ENCODE measurements around the gene SMPD2.

SMPD2 gene

GRCh38 chr6:109411034-109411433, 29.5 kb upstream of the SMPD2 start:
- Histone ChIP-seq H3K27me3 (ENCODE audit: insufficient read depth, poor library complexity, severe bottlenecking) (peaks cover 2% of the 10 kb centered on the region), H3K27ac (replicated peaks) (no peak overlapping the region), H3K4me3 (replicated peaks; ENCODE audit: insufficient read depth, low read length) (no peak overlapping the region)
- DNase-seq (ENCODE audit: low read depth in 1 of 2, low spot score in 1 of 2): no peak
- TF ChIP-seq SPI1 (IDR thresholded peaks at IDR 0.05; ENCODE audit: borderline replicate concordance, low read depth) (no peak), REST (IDR thresholded peaks at IDR 0.05; ENCODE audit: insufficient replicate concordance, low read depth) (no peak), CTCF (IDR thresholded peaks at IDR 0.05; ENCODE audit: insufficient read depth, low read length) (no peak), POLR2AphosphoS5 (IDR thresholded peaks at IDR 0.05; ENCODE audit: low read depth) (no peak)

GRCh38 chr6:109417646-109418045, 22.9 kb upstream of the SMPD2 start:
- DNase-seq (ENCODE audit: low read depth in 1 of 2, low spot score in 1 of 2): no peak
- Histone ChIP-seq H3K4me3 (replicated peaks; ENCODE audit: insufficient read depth, low read length) (no peak overlapping the region), H3K27me3 (ENCODE audit: insufficient read depth, poor library complexity, severe bottlenecking) (no peaks in the 10 kb centered on the region), H3K27ac (replicated peaks) (no peak overlapping the region)
- no peak for TF ChIP-seq POLR2AphosphoS5 (IDR thresholded peaks at IDR 0.05; ENCODE audit: low read depth)
- TF ChIP-seq REST (IDR thresholded peaks at IDR 0.05; ENCODE audit: insufficient replicate concordance, low read depth): no peak
- no peak for TF ChIP-seq GABPA (IDR thresholded peaks at IDR 0.05; ENCODE audit: low read depth)
- TF ChIP-seq CTCF (IDR thresholded peaks at IDR 0.05; ENCODE audit: insufficient read depth, low read length): no peak
- TF ChIP-seq SPI1 (IDR thresholded peaks at IDR 0.05; ENCODE audit: borderline replicate concordance, low read depth): no peak

GRCh38 chr6:109420751-109421150, 19.8 kb upstream of the SMPD2 start:
- TF ChIP-seq POLR2AphosphoS5 (IDR thresholded peaks at IDR 0.05; ENCODE audit: low read depth) (no peak), CTCF (IDR thresholded peaks at IDR 0.05; ENCODE audit: insufficient read depth, low read length) (no peak), GABPA (IDR thresholded peaks at IDR 0.05; ENCODE audit: low read depth) (no peak), REST (IDR thresholded peaks at IDR 0.05; ENCODE audit: insufficient replicate concordance, low read depth) (no peak), SPI1 (IDR thresholded peaks at IDR 0.05; ENCODE audit: borderline replicate concordance, low read depth) (no peak)
- Histone ChIP-seq H3K27ac (replicated peaks) (no peak overlapping the region), H3K4me3 (replicated peaks; ENCODE audit: insufficient read depth, low read length) (no peak overlapping the region), H3K27me3 (ENCODE audit: insufficient read depth, poor library complexity, severe bottlenecking) (no peaks in the 10 kb centered on the region)
- DNase-seq (ENCODE audit: low read depth in 1 of 2, low spot score in 1 of 2): no peak

Measured in HL-60 (cell line).